GM12874 (cell line): ENCODE measurements around the gene RIPK3.

Source experiments
- CTCF ChIP-seq: IDR thresholded peaks from 2 replicates; pipeline ENCODE4 v1.5.1; 2011; ENCODE audit warnings: low read depth, mild to moderate bottlenecking, control low read depth, low read length, moderate library complexity; ENCODE audit not compliant: insufficient read depth

The RIPK3 gene

GRCh38 chr14:24362241-24362960 lies 22.6 kb upstream of the RIPK3 start:
- no peak for TF ChIP-seq CTCF

DNA sequence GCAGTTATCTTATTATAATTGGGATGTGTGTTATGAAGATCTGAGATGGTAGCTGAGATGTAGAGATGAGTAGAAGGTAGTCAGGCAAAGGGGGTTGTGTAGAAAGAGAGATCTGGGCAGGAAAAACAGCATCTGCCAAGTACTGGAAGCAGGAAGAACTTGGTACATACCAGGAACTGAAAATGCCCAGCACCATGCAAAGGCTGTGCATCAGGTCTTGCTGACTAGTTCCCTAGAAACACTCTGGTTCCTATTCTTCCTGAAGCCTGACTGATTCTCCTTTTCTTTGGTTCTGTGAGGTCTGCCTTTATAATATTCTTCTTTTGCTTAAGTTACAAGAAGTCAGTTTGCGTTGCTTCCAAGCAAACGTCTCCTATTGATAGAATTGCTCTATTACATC lies 21.5 kb upstream of the RIPK3 start:
- no peak for TF ChIP-seq CTCF

- TF ChIP-seq CTCF, result no peak
Observed at GRCh38 chr14:24360281-24360680, 20.5 kb upstream of the RIPK3 start.

DNA sequence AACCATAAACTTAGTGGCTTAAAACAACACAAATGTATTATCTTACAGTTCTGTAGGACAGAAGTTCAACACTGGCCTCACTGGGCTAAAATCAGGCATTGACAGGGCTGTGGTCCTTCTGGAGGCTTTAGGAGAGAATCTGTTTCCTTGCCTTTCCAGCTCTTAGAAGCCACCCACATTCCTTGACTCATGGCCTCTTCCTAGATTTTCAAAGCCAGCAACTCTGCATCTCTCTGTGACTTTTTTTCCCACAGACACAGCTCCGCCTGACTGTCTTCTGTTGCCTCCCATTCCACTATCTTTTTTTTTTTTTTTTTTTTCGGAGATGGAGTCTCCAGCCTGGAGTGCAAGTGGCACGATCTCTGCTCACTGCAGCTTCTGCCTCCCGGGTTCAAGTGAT lies 16.4 kb upstream of the RIPK3 start:
- no peak for TF ChIP-seq CTCF

GRCh38 chr14:24355009-24355408 lies 15.2 kb upstream of the RIPK3 start:
- no peak for TF ChIP-seq CTCF

- TF ChIP-seq CTCF, result no peak
Observed at GRCh38 chr14:24353559-24354481, 14.0 kb upstream of the RIPK3 start.

GRCh38 chr14:24351517-24351916 lies 11.7 kb upstream of the RIPK3 start:
- TF ChIP-seq CTCF, result no peak
